Body of pancreas (tissue), 4 donors: ENCODE results near the gene CRACDL. TPM values are rescaled to one million over a fixed set of nuclear protein-coding genes. Genes with fewer than 3 reads are reported as not detected.

Experiments
- ATAC-seq: fragments of 150-250 bp; one replicate; pipeline ENCODE4 v1.9.1; 2016
- DNase-seq, 4 donors: peaks; one replicate each; pipeline ENCODE4 v3.0.0-alpha.2; 2019
- H3K27ac ChIP-seq, 4 donors: fragments of 200-600 bp; sonication (generic); 1 replicate in 3 of 4; 2 replicates in 1 of 4; pipeline versions ENCODE4 v1.5.1 to v1.6.1; 2016 to 2019; ENCODE audit warnings: mild to moderate bottlenecking in 1 of 4, mixed read lengths in 1 of 4, moderate library complexity in 1 of 4
- H3K27me3 ChIP-seq, 2 donors: fragments of 200-600 bp; sonication (generic); one replicate each; pipeline ENCODE4 v1.6.0; 2016; ENCODE audit warnings: mild to moderate bottlenecking in 1 of 2
- H3K36me3 ChIP-seq, 2 donors: fragments of 200-600 bp; sonication (generic); replicated peaks in 1 of 2; 2 replicates each; pipeline ENCODE4 v1.5.1; 2016; ENCODE audit warnings: low read depth in 2 of 2; ENCODE audit not compliant: insufficient read depth in 1 of 2
- H3K4me1 ChIP-seq: fragments of 200-600 bp; sonication (generic); one replicate; pipeline ENCODE4 v1.6.0; 2016
- H3K4me3 ChIP-seq, 2 donors: fragments of 200-600 bp; sonication (generic); 1 replicate in 1 of 2; 2 replicates in 1 of 2; pipeline ENCODE4 v1.5.1; 2016 to 2019
- H3K9me3 ChIP-seq, 3 donors: fragments of 200-600 bp; sonication (generic); 1 replicate in 2 of 3; 2 replicates in 1 of 3; pipeline ENCODE4 v1.5.1; 2016
- CTCF ChIP-seq, 7 experiments: fragments of 450-650 bp in 4 of 7; fragments of 200-600 bp in 3 of 7; sonication (generic) in 3 of 7; IDR thresholded peaks; one replicate each; pipeline ENCODE4 v1.5.1; 2016 to 2019; ENCODE audit warnings: antibody characterized with exemption in 7 of 7
- POLR2A ChIP-seq, 3 donors: fragments of 450-650 bp; IDR thresholded peaks; one replicate each; pipeline ENCODE4 v1.6.1; 2016; ENCODE audit warnings: antibody characterized with exemption in 3 of 3, mild to moderate bottlenecking in 2 of 3
- WGBS, 2 donors: methylation state at CpG; one replicate each; pipeline ENCODE4 v1.1.5; 2017; 5-methylcytosine and 5-hydroxymethylcytosine counted together
- intact Hi-C: fragments of 100-400 bp; cut with DNase I; formaldehyde crosslinking; loops from one replicate; pipeline ENCODE4 v1.15.1; 2023
- total RNA-seq, 2 donors: library from RNA; depleted of rRNA; stranded (reverse); fragments of >200 nt; gene quantifications; one replicate each; pipeline ENCODE4 v1.1.0, GENCODE V29; 2016

The CRACDL gene
- total RNA-seq, 2 donors from 2014 or later: 14.8 to 22.1 TPM

GRCh38 chr2:98795891-98796676, 139.9 kb downstream of the CRACDL start:
- H3K4me3 ChIP-seq: no peak overlapping the region
- TF ChIP-seq POLR2A (IDR thresholded peaks at IDR 0.05) (no peak), CTCF (IDR thresholded peaks at IDR 0.05) (no peak)
- H3K36me3 ChIP-seq: no peaks in the 10 kb centered on the region
- DNase-seq (no peak), ATAC-seq (no peak)
- H3K27ac ChIP-seq: no peak overlapping the region
- no peaks in the 10 kb centered on the region for H3K9me3 ChIP-seq
- peaks cover 22% of the 10 kb centered on the region for H3K4me1 ChIP-seq
- intact Hi-C loops: no loop called here
- no peaks in the 10 kb centered on the region for H3K27me3 ChIP-seq
- WGBS, 2 donors: 78 to 80% methylated on average over 14 of the region's 14 CpGs

GRCh38 chr2:98793897-98794830, 141.9 kb downstream of the CRACDL start:
- H3K27me3 ChIP-seq: no peaks in the 10 kb centered on the region
- H3K4me1 ChIP-seq: peaks cover 9% of the 10 kb centered on the region
- TF ChIP-seq POLR2A (IDR thresholded peaks at IDR 0.05): no peak
- no peak for TF ChIP-seq CTCF (IDR thresholded peaks at IDR 0.05)
- intact Hi-C loops: no loop called here
- H3K27ac ChIP-seq: peak overlapping the region in 2 of 4 donors; percentile 26 to 51
- H3K9me3 ChIP-seq: no peaks in the 10 kb centered on the region
- no peak overlapping the region for H3K4me3 ChIP-seq
- H3K36me3 ChIP-seq: no peaks in the 10 kb centered on the region
- ATAC-seq: no peak
- WGBS, 2 donors: 58 to 64% methylated on average over 11 of the region's 11 CpGs
- DNase-seq: no peak

- ATAC-seq (peak; percentile 74), DNase-seq (no peak)
- H3K36me3 ChIP-seq: no peaks in the 10 kb centered on the region
- intact Hi-C loops: no loop called here
- H3K4me1 ChIP-seq: peaks cover 9% of the 10 kb centered on the region
- no peaks in the 10 kb centered on the region for H3K27me3 ChIP-seq
- H3K9me3 ChIP-seq: no peaks in the 10 kb centered on the region
- 57 to 63% methylated on average over 5 of the region's 5 CpGs for WGBS, 2 donors
- peak overlapping the region in 2 of 4 donors; percentile 51 to 59 for H3K27ac ChIP-seq
- TF ChIP-seq CTCF (IDR thresholded peaks at IDR 0.05) (no peak), POLR2A (IDR thresholded peaks at IDR 0.05) (no peak)
- H3K4me3 ChIP-seq: no peak overlapping the region
Measured at GRCh38 chr2:98793275-98793674, 142.8 kb downstream of the CRACDL start.

GRCh38 chr2:98790221-98790620, 145.8 kb downstream of the CRACDL start:
- no peaks in the 10 kb centered on the region for H3K9me3 ChIP-seq
- no peak for TF ChIP-seq CTCF (IDR thresholded peaks at IDR 0.05)
- 97% methylated on average over 6 of the region's 6 CpGs for WGBS, 2 donors
- DNase-seq: no peak
- H3K27ac ChIP-seq: no peak overlapping the region
- intact Hi-C loops: no loop called here
- H3K36me3 ChIP-seq: no peaks in the 10 kb centered on the region
- ATAC-seq: no peak
- H3K4me1 ChIP-seq: peaks cover 9% of the 10 kb centered on the region
- no peaks in the 10 kb centered on the region for H3K27me3 ChIP-seq
- no peak overlapping the region for H3K4me3 ChIP-seq
